ENCODE results near the gene KLHL29. TPM values are rescaled to one million over a fixed set of nuclear protein-coding genes. Genes with fewer than 3 reads are reported as not detected.
A peak's percentile ranks its signal among the peaks of the same experiment; 100 is the strongest.

Gene KLHL29
- polyA plus RNA-seq, 3 donors, result 11.8 to 16.7 (median 15.2) TPM

GRCh38 chr2:23566241-23567142, 181.5 kb downstream of the KLHL29 start:
- DNase-seq, result no peak

- no peak for DNase-seq
Measured at GRCh38 chr2:23567161-23567756, 182.3 kb downstream of the KLHL29 start.

GRCh38 chr2:23568211-23568610, 183.2 kb downstream of the KLHL29 start:
- no peak for DNase-seq

- DNase-seq, result no peak
Measured at GRCh38 chr2:23568626-23569190, 183.7 kb downstream of the KLHL29 start.

- DNase-seq, result no peak
Measured at GRCh38 chr2:23569761-23570365, 184.9 kb downstream of the KLHL29 start.

GRCh38 chr2:23571085-23571484, 186.1 kb downstream of the KLHL29 start:
- no peak for DNase-seq

GRCh38 chr2:23571527-23572282, 186.7 kb downstream of the KLHL29 start:
- DNase-seq, result no peak

GRCh38 chr2:23574919-23575654, 190.1 kb downstream of the KLHL29 start:
- DNase-seq, result peak; percentile 75

- no peak for DNase-seq
Measured at GRCh38 chr2:23578964-23579671, 194.1 kb downstream of the KLHL29 start.

- no peak for DNase-seq
Measured at GRCh38 chr2:23579674-23580073, 194.7 kb downstream of the KLHL29 start.

- no peak for DNase-seq
Measured at GRCh38 chr2:23583467-23583866, 198.5 kb downstream of the KLHL29 start.

GRCh38 chr2:23584054-23584745, 199.2 kb downstream of the KLHL29 start:
- DNase-seq, result no peak

GRCh38 chr2:23585273-23586170, 200.5 kb downstream of the KLHL29 start:
- no peak for DNase-seq

- no peak for DNase-seq
Measured at GRCh38 chr2:23586741-23587306, 201.8 kb downstream of the KLHL29 start.

GRCh38 chr2:23587341-23587880, 202.4 kb downstream of the KLHL29 start:
- no peak for DNase-seq

- DNase-seq, result no peak
Measured at GRCh38 chr2:23588106-23588505, 203.1 kb downstream of the KLHL29 start.

GRCh38 chr2:23588508-23589201, 203.7 kb downstream of the KLHL29 start:
- DNase-seq, result no peak

Measured in renal pelvis (tissue), 4 donors.